Hematopoietic multipotent progenitor cell treated with erythropoietin and hydrocortisone succinate and interleukin-3 and kit ligand, for 8 days (in vitro differentiated cells): Measurements from ENCODE around the gene NCDN.

ENCODE experiments used
- DNase-seq: peaks from one replicate; pipeline ENCODE4 v3.0.0-alpha.2; 2015

Gene NCDN

DNA sequence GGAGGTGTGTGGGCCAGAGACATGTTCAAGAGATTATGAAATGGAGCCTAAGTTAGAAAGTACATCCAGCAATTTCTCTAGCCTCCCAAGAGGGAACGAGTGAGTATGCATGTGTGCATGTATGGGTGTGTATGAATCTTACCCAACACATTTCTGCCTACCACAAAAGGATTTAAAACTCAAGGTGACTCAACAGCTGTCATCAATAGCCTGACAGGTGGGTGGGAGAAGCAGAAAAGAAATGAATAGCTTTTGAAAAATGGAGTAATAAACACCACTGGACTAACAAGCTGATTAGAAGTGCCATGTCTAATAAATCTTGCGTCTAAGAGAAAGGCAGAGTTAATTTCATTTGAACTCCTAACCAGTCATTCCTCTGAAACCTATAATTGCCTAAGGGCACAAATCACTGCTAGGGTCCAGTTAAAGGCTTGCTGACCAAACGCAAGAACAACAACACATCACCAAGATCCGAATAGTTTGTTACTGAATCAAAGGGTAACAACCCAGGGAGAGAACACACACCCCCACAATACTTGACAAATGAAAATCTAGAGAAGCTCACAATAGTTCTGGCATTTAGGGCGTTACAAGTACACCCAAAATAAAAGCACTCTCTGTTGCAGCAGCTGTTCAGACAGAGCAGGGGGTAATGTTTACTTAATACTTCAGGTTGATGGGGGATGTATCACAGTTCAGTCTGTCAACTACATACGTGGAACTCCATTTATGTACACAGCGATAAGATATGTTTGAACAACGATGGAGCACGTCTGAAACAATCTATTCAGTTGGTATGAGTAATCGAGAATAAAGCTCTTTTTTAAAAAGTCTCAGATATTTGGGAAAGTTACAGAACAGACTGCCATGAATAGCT is 1.8 kb upstream of the NCDN start:
- no peak for DNase-seq

DNA sequence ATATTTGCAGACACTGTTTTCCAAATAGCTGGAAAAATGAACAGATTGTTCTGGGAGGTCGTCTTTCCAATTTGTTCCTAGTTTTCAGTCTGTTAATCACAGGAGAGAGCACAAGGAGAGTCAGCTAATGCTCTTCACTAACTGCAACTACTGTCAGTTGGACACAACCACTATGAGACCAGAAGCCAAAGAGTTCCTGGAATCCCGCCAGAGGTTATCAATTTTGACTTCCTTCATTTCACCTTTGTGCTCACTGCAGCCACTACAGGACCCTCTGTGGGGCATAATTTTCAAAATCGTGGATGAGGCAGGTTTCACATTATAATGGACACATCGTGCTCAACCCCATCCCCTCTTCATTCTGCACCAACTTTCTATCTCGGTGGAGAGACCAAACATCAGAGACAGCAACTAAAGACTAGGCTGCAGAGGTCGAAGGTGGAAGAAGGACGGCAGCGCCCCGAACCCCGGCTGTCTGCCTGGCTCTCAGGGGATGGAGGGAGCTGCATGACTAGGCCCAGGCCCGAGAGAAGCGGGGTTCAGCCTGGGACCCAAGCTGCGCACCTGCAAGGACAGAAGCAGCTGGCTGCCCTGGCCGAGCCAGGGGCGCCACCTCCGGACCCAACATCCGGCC is 998 bp upstream of the NCDN start:
- peak; percentile 58 for DNase-seq

DNA sequence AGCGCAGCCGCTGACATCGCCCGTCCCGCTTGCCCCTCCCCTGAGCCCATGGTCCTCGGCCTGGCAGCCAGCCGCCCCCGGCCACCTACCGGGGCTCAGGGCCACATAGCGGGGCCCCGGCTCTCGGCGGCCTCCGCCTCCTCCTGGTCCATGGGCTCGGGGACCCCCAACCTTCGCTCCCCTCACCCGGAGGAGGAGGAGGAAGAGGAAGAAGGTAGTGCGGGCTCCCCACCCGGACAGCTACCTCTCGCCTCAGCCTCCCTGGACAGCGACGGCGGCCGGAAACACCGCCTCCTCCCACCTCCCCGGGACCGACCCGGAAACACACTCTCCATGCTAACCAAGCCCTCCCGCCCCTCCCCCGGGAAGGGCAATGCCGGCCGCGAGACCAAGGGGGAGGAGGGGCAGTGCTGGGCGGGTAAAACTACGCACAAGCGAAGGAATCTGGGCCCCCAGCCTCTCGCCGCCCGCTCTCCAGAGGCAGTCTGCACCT is 435 bp upstream of the NCDN start, which contains the start of gene KIAA0319L:
Gene KIAA0319L (minus strand): TSS at position 286 of the 493 bp plus-strand sequence. CDS start 2,912 bp downstream, outside the sequence.
- no peak for DNase-seq

DNA sequence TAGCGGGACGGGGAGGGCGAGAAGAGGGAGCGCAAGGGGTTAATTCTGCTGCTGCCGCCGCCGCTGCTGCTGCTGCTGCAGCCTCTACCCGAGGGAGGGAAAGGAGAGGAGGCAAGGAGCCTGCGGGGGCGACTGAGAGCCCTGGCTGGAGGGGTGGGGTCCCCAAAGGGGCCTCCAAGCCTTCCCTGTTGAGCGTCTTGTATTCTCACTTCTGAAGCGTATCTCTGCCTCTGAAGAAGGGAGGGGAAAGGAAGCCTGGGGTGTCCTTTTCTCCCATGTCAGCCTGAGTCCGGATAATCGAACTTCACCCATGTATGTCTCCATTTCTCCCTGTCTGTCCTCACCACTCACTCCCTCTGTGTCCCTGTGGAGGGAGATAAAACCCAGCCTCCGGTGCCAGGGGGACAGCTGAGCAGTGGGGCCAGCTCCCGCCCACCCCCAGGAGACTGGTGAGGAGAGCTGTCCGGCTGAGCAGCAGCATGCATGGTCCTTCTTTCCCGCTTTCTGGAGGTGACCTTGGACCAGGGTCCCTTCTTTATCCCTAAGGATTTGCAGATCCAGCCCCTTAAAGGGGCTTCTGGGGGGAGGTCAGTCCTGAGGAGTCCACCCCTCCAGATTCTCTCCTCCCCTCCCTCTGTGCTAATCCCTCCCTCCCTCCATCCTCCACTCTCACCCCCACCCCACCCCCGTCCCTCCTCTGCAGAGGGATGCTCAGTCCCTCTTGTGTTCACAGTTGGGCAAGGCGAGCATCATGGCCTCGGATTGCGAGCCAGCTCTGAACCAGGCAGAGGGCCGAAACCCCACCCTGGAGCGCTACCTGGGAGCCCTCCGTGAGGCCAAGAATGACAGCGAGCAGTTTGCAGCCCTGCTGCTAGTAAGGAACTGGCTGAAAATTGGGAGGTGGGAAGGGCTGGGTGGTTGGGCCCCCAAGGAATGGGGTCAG is 1.0 kb downstream of the NCDN start:
- DNase-seq, result peak; percentile 34

DNA sequence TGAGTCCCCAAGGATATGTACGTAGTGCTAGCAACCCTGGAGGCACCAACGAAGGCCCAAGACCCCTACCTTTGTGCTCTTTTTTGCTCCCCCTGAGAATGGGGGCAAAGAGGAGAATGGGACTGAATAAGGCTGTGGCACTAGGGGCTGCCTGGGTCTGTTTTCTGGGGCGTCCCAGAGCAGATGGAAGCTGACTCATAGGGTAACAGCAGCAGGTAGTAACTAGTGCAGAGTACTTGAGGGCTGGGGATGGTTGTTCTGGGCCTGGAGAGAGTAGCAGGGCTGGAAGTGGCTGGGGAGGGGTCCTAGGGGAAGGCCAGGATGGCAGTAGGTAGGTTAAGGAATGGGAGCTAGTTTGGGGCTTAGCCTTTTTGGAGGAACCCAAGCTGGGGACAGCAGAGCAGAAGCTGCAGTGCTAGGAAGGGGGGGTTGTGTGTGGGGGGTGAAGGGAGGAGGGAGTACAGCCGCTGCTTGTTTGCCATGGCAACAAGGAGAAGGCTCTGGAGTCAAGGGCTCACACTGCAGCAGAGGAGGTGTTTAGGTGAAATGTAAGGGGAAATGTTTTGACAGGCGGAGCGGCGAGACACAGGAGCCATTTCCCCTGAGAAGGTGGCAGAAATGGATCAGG is 1.8 kb downstream of the NCDN start:
- DNase-seq, result no peak

DNA sequence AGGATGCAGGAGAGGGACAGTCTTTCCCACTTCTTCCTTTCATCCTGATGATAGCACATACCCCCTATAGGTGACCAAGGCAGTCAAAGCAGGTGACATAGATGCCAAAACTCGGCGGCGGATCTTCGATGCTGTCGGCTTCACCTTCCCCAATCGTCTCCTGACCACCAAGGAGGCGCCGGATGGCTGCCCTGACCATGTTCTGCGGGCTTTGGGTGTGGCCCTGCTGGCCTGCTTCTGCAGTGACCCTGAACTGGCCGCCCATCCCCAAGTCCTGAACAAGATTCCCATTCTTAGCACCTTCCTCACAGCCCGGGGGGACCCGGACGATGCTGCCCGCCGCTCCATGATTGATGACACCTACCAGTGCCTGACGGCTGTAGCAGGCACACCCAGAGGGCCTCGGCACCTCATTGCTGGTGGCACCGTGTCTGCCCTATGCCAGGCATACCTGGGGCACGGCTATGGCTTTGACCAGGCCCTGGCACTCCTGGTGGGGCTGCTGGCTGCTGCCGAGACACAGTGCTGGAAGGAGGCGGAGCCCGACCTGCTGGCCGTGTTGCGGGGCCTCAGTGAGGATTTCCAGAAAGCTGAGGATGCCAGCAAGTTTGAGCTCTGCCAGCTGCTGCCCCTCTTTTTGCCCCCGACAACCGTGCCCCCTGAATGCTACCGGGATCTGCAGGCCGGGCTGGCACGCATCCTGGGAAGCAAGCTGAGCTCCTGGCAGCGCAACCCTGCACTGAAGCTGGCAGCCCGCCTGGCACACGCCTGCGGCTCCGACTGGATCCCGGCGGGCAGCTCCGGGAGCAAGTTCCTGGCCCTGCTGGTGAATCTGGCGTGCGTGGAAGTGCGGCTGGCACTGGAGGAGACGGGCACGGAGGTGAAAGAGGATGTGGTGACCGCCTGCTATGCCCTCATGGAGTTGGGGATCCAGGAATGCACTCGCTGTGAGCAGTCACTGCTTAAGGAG is 2.9 kb downstream of the NCDN start:
- no peak for DNase-seq

DNA sequence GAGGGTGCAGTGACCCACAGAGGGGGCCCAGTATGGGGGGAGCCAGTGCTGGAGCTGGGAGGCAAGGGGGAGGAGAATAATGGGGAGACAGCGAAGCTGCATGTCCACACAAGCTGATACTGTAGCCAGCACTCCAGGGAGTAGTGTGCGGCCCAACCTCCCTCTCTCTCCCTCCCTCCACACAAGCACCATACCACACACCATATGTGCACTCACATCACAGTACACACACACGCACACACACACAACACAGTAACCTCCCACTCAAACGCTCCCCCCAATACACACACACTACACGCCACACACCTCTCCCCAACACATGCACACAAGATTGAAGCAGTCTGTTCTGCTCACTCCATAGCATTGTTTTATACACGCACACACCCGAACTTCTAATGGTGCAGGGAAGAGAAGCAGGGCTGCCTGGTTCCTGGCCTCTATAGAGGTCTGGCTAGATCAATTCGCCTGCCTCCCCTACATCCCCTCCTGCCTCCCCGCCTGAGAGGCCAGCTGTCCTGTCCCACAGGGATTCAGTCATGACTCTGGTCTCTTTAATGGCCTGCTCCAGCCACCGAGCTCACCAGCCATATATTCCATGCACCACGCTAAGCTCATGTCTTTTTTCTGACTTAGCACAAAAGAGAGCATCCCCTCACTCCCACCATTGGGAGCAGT is 3.8 kb downstream of the NCDN start:
- no peak for DNase-seq

DNA sequence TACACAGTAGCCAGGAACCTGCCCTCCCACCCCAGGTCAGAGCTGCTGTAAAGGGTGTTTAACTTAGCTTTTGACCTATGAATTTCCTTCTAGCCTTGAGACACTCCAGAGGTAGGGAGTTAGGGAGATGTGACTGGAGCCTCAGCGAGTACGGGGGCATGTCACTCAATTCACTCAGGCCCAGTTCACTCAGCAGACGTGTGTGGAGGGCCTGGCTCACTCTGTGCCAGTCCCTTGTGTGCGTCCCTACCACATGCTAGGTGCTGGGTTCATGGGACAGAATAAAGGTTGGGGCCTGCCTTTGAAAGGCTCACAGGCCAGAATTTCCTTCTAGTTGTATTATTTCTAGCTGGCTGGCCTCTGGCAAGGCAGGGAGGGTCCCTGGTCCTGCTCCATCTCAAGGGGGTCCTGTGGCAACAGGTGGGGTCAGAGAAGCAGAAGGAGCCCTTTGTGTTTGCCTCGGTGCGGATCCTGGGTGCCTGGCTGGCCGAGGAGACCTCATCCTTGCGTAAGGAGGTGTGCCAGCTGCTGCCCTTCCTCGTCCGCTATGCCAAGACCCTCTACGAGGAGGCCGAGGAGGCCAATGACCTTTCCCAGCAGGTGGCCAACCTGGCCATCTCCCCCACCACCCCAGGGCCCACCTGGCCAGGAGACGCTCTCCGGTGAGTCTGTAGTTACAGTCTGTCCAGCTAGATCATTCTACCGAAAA is 4.5 kb downstream of the NCDN start:
- no peak for DNase-seq

DNA sequence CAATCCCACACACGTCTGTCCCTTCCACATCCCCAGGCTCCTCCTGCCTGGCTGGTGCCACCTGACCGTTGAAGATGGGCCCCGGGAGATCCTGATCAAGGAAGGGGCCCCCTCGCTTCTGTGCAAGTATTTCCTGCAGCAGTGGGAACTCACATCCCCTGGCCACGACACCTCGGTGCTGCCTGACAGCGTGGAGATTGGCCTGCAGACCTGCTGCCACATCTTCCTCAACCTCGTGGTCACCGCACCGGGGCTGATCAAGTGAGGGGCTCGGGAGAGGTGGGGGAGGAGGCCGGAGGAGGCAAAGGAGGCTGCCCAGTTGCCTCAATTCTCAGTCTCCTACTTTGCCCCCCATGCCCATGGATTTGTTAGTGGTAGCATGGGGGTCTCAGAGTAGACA is 5.6 kb downstream of the NCDN start:
- DNase-seq, result no peak

DNA sequence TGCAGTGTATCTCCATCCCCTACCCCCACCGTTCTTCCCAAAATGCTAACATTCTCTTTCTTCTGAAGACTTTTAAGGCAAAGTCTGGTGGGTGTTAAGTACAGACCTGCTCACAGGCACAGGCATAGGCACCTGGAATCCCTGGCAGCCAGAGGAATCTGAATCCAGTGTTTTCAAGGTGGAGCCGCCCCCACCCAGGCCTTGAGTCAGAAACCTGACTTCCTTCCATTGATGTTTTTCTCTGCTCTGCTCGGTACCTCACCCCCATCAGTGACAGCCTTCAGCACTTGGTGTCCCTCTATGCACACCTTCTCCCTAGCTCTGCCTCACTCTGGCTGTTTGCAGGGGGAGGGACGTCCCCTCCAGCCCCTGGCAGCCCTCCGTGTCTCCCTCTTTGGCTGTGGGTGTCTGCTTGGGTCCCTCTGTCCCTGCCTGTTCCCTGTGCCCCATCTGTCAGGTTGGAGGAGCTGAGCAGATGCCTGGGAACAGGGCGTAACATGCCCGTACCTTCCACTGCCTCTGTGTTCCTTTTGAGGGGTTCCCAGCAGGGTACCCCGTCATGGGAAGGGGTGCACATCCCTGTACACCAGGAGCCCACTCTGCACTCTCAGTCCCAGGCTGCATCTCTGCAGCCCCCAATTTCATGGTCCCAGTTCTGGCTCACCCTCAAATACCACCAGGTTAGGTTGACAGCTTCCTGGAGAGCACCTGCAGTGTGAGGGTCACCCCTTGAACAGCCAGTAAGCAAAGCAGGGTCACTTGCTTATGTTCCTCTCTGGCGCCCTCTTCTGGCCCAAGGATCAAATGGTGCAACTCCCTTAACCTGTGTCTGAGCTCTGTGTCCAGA is 6.7 kb downstream of the NCDN start:
- DNase-seq, result peak; percentile 83

DNA sequence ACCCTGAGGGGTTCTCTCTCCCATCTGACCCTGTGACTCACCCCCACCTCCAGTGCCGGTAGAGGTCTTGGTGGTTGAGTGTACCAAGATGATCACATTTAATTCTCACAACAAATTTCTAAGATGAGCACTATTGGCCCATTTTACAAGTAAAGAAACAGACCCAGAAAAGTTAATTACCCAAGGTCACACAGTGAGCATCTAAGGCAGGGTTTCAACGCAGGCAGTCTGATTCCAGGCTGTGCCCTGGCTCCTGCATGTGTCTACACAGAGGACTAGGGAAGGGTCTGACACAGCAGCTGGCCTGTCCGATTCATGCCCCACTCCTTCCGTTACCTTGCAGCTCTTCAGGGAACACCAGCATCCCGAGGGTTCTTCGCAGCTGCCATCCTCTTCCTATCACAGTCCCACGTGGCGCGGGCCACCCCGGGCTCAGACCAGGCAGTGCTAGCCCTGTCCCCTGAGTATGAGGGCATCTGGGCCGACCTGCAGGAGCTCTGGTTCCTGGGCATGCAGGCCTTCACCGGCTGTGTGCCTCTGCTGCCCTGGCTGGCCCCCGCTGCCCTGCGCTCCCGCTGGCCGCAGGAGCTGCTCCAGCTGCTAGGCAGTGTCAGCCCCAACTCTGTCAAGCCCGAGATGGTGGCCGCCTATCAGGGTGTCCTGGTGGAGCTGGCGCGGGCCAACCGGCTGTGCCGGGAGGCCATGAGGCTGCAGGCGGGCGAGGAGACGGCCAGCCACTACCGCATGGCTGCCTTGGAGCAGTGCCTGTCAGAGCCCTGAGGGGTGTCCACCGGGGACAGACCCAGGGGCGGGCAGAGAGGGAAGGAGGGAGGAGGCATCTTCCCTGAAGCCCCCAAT is 7.5 kb downstream of the NCDN start:
- DNase-seq, result no peak

DNA sequence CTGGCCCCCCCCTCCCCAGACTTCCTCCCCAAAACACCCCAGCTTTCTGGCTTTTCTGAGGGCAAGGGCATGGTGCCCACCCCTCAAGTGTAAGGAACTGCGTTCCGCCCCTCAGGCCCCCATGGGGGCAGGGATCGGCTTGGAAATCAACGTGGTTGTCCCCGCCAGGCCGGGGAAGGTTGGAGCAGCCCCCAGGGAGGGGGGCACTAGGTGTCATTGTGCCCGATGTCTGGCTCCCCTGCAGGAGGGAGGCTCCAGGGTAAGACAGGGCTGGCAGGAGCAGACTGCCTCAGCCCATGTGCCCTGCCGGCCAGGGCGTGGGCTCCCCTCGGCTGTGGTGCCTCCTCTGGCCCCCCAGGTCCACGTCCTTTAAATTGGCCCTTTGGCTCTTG is 8.1 kb downstream of the NCDN start:
- DNase-seq, result no peak

DNA sequence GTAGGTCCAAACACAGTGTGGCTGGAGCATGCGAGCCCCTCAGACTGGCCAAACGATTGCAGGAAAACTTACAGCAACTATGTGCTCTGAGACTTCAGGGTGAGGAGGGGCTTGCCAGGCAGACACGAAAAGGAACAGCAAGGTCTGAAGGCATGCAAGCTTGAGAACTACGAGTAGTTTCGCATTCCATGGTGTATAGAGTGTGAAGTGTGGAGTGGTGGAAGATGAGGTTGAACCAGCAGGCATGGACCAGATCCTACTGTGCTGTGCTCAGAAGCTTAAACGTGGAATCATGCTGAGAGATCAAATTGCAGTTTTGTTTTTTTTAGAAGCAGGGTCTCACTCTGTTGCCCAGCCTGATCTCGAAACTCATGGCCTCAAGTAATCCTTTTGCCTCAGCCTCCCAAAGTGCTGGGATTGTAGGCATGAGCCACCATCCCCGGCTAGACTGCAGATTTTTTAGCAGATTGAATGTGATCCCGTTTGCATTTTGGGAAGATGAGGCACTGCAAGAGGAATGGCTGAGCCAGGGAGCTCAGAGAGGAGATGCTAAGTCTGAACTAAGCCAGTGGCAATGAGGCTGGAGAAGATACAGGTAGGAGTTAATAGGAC is 10.5 kb downstream of the NCDN start:
- no peak for DNase-seq

DNA sequence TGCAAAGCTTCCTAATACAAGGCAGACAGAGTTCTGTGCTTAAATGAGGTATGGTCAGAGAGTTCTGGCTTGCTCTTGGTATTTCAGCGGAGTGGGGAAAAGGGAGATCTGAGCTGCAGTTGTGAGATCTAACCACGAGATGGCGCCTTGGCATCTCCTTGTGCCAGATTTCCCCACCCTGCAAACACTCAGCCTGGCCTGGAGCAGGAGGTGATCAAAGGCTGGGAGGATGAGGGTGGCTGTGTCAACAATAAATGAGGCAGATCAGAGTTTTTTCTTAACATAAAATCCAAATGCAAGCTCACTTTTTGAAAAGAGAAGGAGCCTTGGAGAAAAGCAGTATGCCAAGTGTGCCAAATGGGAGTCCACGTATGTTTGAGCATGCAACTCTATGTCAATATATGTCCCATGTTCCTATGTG is 11.4 kb downstream of the NCDN start:
- DNase-seq, result peak; percentile 74

DNA sequence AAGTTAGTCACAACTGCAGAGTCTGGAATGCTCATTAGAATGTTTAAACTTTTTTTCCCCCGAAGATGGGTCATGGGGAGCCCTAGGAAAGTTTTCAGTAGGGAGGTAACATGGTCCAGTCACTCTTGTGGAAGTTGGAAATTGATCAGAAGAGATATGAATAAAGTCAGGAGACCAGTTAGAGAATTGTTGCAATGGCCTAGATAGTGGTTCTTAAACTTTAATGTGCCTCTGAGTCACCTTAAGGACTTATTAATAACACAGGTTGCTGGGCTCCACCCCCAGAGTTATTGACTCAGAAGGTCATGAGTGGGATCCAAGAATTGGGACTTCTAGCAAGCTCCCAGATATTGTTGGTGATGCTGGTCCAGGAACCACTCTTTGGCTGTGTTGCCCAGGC is 12.3 kb downstream of the NCDN start:
- DNase-seq, result no peak

DNA sequence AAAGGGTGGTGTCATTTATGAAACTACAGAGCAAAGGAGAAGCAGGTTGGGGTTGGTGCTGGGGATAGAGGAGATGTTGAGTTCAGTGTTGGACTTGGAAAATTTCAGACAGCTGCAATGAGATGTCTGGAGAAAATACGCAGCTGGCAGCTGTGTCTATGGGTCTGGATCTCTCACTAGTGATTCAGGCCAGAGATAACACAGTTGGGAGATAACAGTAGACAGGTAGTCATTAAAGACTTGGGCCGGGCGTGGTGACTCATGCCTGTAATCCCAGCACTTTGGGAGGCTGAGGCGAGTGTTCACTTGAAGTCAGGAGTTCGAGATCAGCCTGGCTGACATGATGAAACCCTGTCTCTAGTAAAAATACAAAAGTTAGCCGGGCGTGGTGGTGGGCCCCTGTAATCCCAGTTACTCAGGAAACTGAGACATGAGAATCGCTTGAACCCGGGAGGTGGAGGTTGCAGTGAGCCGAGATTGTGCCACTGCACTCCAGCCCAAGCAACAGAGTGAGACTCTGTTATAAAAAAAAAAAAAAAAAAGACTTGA is 13.1 kb downstream of the NCDN start:
- DNase-seq, result no peak

DNA sequence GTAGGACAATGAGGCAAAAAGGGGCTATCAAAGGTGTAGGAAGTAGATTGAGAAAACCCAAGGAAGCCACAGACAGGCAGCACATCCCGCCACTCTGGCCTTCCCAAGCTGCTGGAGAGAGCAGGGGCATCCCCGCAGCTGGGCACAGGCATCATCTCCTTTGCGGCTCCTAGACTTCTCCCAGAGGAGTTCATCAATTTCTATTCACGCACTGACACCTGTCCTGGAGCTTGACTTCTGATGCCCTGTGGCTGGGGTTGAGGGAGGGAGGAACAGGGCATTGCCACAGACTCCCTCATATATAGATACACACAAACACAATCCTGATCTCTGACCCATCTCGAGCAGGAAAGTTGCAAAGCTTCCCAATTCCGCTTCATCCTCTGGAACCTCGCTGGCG is 13.7 kb downstream of the NCDN start:
- DNase-seq, result no peak
